HG02588 (cell line): ENCODE data around the gene DMRTC2.
"Not testable (repeated sequence)": the region's sequence is repeated elsewhere in the genome, so short reads cannot be mapped to it uniquely, and the experiment has no call there.

Experiments used
- ATAC-seq: cut with Tn5 transposase; IDR thresholded peaks from one replicate; pipeline ENCODE4 v1.9.1; 2021; ENCODE audit warnings: mild to moderate bottlenecking, moderate library complexity; ENCODE audit not compliant: unreplicated experiment

DMRTC2 gene

GRCh38 chr19:41869374-41869955 lies 24.6 kb downstream of the DMRTC2 start:
- no peak for ATAC-seq

DNA sequence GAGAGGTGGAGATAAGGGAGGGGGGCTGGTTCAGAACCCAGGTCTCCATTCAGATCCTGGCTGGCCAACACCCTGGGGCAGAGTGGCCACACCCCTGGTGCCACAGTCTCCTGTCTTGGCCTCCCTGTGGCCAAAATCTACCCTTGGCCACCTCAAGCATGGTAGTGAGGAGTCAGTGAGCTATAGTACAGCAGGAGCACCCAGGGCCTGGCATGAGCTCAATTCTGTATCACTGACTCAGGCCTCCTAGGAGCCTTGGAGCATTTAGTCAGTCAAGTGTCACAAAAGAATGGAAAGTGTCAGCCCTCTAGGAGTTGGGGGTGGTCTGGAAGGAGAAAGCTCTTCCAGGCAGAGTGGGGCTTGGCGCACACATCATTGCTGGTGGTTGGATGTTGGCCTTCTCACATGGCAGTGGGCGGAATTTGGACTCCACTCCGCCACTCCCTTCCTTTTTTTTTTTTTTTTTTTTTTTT lies 25.6 kb downstream of the DMRTC2 start:
- ATAC-seq, result no peak

GRCh38 chr19:41871573-41872383 lies 26.9 kb downstream of the DMRTC2 start:
- ATAC-seq, result no peak

DNA sequence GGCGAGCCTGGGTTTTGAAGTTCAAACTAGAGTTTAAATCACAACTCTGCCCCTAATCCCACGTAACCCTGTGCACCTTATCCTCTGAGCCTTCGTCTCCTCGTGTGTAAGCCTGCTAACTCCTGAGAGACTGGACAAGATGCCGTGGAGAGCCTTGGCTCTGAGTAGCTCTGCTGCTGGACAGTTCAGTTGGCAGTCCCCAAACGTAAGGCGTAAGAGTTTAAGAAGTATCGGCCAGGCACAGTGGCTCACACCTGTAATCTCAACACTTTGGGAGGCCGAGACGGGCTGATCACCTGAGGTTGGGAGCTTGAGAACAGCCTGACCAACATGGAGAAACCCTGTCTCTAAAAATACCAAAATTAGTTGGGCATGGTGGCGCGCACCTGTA lies 27.5 kb downstream of the DMRTC2 start:
- no peak for ATAC-seq

DNA sequence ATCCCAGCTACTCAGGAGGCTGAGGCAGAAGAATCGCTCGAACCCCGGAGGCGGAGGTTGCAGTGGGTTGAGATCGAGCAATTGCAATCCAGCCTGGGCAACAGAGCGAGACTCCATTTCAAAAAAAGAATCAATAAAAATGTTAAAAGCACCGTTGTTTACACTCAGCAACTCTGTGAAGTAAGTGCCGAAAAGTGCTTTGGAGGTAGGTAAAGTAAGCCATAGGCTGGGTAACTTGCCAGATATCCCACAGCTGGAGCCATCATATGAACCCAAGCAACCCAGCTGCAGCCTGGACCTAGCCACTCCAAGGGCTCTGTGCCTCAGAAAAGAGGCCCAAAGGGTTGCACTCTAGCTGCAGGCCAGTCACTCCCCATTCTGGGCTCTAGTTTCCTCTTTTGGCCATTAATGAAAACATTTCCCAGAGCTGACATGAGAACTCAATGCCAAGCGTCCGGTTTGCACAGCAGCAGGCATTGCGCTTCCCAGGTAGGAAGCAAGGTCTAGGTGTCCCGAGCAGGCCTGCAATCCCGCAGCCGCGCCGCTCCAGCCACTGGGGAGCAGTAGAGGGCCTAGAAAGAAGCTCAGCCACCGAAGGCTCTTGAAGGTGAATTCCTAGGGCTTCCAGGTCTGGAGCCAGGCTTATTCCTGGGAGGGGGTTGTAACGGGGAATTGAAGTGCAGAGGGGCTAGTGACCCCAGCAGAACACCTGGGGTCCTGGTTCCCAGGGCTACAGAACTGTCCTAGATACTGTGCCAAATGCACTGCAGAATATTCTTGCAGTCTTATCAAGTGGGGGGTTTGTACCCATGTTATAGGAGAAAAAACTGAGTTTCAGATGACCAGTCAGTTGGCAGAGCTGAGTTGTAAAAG lies 28.2 kb downstream of the DMRTC2 start:
- ATAC-seq, result no peak

DNA sequence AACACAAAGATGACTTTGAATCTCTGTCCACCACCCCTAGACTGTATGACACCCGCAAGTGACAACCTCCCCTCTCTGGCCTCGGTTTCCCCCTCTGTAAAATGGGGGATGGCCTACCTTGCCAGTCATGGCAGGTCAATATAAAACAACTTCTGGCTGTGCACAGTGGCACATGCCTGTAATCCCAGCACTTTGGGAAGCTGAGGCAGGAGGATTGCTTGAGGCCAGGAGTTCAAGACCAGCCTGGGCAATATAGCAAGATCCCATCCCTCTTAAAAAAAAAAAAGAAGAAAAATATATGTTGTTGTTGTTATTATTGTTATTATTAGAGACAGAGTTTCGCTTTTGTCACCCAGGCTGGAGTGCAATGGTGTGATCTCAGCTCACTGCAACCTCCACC lies 31.1 kb downstream of the DMRTC2 start:
- not testable (repeated sequence) for ATAC-seq

DNA sequence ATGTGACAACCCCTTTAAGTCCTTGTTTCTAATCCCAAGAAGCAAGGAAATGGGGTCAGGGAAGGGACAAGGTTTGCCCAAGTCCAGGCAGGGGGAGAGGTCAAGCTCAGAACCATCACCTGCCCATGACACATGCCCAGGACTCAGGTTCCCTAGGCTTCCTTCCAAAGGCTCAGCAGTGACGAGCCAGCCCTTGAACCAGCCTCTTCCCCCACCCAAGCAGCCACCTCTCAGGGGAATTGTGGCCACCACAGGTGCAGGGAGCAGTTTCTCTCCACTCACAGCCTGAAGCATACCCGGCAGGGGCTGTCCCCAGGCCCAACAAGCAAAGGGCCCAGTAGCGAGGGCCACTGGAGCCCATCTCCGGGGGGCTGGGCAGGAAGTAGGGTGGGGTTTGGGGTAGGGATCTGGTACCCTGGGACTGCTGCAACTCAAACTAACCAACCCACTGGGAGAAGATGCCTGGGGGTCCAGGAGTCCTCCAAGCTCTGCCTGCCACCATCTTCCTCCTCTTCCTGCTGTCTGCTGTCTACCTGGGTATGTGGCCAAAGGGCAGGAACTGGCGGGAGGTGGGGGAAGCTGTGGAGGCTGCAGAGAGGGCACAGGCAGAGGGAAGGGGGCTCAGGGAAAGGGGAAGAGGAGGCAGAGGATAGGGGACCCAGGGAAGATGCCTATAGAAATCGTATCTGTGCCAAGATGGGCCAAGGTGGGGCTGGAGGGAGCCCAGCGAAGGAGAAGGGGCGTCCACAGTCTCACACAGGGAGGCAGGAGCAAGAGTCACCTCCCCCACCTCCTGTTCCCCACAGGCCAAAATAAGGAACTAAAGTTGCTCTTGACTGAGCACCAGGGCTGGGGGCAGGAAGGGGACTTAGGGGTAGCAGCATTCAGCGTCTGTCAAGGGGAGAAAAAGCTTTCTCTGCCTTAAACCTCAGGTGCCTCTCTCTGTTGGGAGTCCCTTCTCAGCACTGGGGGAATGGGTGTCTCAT lies 32.3 kb downstream of the DMRTC2 start, which contains the start of gene CD79A:
TSS of gene CD79A (plus strand) at position 433 of the 986 bp plus-strand sequence. CDS start at position 459, 26 bp downstream.
- ATAC-seq, result peak; percentile 60

DNA sequence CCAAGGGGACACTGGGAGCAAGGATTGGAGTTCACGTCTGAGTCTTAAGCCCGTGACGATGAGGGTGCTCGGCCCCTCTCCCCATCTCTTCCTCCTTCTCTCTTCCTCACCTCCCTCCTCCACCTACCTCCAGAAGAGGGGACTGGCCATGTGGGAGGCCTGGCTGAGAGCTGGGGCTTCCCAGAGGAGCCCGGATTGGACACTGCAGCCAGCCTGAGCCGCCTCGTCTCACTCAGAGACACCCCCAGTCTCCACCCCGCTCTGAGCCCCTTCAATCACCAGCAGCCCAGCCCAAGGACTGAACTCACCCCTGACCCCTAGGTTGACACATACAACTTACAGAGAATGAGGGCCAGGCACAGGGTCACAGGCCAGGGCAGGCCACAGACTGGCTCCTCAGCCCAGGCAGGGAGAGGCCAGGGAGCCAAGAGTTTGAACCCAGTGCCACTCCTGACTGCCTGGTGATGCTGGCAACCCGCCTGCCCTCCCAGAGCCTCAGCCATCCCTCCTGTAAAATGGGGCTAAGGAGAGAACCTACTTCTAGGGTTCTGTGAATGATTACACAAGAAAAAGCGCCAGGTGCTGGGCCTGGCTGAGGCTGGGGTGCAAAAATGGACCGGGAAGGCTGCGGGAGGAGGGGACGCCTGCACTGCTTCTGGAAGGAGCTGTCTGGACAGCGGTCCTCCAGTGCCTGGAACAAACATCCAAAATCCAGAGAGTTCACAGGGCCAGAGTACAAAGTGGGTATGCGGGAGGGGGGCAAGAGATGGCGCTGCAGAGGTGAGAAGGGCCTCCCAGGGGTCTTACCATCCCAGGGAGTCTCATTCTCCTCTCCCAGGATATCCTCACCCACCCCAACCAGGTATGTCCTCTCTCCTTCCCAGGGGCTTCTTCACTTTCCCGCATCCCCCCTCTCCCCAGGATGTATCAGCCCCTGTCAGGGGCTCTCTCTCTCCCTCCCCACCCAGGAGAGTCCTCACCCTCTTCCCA lies 33.4 kb downstream of the DMRTC2 start:
- no peak for ATAC-seq

GRCh38 chr19:41879080-41879479 lies 34.2 kb downstream of the DMRTC2 start:
- no peak for ATAC-seq

DNA sequence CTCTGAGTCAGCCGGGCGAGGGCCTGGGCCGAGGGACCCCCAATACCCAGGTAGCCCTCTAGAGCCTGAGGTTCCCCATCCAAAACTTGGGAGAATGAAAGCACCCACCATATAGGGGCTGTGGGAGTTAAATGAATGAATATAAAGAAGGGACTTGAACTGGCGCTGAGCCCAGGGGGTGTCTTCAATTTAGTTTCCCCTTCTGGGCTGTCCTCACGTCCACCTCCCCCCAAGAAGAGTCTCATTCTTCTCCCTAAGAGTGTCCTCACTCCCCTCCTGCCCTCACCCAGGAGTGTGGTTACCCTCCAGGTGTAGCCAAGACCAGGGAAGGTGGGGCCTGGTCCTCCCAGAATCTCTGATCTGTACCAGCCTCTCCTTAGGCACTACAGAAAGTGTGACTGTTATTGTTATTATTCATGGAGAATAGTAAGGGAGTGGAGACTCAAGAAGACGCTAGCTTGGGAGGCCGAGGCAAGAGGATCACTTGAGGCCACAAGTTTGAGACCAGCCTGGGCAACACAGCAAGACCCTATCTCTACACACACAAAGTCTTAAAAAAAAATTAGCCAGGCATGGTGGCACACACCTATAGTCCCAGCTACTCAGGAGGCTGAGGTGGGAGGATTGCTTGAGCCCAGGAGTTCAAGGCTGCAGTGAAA lies 35.0 kb downstream of the DMRTC2 start:
- no peak for ATAC-seq

- ATAC-seq, result no peak
These were observed 35.5 kb downstream of the DMRTC2 start for GRCh38 chr19:41880329-41880708.

DNA sequence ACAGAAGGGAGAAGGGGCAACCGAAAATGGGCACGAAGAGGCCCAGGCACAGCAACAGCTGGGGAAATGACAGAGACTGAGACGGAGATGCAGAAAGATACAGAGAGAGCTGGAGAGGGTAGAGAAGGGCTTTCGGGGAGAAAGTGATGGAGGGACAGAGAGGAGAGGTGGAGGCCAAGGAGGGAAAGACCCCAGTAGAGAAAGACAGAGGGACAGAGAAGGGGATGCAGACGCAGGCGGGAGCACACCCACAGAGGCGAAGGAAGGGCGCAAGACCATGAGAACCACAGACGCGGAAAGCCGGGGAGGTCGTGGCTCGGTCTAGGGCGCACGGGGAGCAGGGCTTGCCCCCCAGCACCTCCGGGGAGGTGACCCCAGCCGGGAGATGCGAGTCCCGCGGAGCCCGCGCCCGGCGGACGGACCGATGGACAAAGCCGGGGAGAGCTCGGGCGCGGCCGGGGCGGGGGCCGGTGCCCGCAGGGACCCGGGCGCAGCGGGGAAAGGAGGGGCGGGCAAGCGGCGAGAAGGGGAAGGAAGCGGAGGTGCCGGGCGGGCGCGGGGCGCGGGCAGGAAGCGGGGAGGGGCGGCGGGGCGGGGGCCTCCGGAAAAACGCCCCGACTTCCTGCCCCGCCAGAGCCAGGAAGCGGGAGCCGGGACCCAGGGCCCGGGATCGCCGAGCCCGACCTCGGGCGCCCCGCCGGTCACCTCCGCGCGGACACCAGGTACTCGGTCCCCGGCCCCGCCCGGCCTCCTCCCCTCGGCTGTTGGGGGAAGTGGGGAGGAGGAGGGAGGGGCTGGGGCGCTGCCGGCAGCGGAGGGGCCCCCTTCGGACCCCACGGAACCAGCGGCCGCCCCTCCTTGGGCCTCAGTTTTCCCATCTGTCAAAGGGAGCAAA lies 38.0 kb downstream of the DMRTC2 start, which contains the start of gene ARHGEF1:
TSS of gene ARHGEF1 (plus strand) at position 617 of the 895 bp plus-strand sequence. CDS start 4,899 bp downstream, outside the sequence.
- ATAC-seq, result no peak

- ATAC-seq, result no peak
These were observed 38.6 kb downstream of the DMRTC2 start for GRCh38 chr19:41883463-41883820.

GRCh38 chr19:41883821-41884733 lies 39.2 kb downstream of the DMRTC2 start:
- ATAC-seq, result peak; percentile 79

DNA sequence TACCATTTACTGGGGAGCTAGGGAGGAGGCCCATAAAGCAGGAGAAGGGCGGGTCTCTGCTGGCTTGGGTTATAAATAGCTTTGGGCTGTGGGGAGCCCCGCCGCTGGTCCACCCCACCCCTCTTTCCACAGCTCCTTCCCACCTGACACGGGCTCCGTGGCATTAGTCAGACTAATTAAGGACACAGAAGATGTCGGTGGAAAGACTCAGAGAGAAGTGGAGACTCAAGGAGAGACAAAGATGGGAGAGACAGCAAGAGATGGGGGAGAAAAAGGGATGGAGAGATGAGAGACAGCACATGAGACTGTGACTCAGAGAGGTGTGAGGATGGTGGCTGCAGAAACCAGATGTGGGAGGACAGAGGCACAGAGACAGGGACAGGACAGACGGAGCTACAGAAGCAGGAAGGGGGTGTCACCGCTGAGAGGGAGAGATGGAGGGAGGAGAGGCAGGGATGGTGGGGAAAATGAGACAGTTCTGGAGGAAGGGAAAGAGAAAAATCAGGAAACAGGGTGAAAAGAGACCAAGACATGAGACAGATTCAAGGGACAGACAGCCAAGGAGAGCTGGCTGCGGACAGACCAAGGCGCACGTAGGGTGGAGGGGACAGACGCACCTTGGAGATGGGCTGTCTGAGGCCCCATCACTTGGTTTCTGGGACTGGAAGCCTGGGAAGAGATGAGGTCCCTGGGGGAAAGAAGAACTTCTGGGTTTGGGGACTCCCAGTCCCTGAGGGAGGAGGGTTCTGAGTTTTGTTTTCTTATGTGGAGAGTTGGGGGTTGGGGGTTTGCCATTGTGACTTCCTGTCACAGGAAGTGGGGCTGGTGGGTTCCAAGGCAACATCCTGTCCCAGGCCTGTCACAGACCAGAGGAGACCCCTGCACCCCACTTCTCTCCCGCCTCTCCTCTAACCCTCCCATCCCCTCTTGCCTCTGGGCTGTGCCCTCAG lies 42.2 kb downstream of the DMRTC2 start:
- no peak for ATAC-seq
